Measurements from ENCODE around the gene IDH3G.

DNA sequence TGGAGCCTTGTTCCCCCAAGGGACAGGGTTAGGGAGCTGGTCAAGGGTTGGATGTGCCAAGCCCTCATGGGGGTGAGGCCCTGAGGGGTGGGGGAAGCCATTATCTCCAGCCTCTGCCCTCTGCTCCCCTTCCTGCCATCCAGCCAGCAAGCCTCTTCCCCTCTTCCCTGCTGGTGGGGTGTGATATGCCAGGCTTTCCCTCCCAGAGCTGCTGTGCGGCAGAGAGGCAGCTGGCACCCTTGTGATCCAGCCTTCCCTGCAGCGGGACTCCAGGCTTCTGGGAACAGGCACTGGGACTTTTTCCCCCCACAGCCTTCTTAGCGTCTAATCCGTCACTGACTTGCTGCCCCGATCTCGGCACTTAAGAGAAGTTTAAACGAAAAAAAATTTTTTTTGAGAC is 6.6 kb upstream of the IDH3G start:
- TF ChIP-seq, protein P1, sequence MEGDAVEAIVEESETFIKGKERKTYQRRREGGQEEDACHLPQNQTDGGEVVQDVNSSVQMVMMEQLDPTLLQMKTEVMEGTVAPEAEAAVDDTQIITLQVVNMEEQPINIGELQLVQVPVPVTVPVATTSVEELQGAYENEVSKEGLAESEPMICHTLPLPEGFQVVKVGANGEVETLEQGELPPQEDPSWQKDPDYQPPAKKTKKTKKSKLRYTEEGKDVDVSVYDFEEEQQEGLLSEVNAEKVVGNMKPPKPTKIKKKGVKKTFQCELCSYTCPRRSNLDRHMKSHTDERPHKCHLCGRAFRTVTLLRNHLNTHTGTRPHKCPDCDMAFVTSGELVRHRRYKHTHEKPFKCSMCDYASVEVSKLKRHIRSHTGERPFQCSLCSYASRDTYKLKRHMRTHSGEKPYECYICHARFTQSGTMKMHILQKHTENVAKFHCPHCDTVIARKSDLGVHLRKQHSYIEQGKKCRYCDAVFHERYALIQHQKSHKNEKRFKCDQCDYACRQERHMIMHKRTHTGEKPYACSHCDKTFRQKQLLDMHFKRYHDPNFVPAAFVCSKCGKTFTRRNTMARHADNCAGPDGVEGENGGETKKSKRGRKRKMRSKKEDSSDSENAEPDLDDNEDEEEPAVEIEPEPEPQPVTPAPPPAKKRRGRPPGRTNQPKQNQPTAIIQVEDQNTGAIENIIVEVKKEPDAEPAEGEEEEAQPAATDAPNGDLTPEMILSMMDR (IDR thresholded peaks at IDR 0.05) = no peak
- no peak for TF ChIP-seq POLR2A (IDR thresholded peaks at IDR 0.05)
